Hematopoietic multipotent progenitor cell treated with erythropoietin and hydrocortisone succinate and interleukin-3 and kit ligand, for 8 days (in vitro differentiated cells): ENCODE results near the gene SH3GLB2.
"Not testable (repeated sequence)": the region's sequence is repeated elsewhere in the genome, so short reads cannot be mapped to it uniquely, and the experiment has no call there.

ENCODE experiments used
- DNase-seq: peaks from one replicate; pipeline ENCODE4 v3.0.0-alpha.2; 2015

Gene SH3GLB2

DNA sequence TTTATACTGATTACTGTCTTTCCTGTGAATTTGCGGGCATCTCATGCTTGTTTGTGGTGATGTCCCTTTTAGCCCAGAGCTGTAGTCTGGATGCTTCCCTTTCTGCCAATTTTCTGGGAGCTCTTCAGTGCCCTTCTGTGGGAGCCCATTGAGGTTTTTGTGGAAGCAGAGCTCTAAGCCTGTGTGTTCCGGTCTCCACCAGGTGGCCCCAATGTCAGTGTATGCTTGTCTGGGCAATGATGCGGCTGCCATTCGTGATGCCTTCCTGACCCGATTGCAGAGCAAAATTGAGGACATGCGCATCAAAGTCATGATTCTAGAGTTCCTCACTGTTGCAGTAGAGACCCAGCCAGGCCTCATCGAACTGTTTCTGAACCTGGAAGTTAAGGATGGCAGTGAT lies 35.1 kb downstream of the SH3GLB2 start:
- peak; percentile 31 for DNase-seq

DNA sequence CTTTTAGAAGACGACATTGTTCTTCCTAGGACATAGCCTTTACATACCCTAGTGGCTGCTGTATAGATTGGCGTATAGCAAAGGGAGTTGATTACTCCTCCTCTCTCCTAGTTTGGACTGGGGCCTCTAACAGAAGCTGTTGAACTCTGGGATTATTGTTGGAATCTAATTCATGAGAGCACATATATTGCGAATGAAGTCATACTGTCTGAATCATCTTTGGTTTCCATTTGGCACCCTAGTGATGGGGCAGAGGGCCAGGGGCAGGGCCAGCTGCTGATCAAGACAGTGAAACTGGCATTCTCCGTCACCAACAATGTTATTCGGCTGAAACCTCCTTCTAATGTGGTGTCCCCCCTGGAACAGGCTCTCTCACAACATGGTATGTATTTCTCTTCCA lies 40.3 kb downstream of the SH3GLB2 start:
- no peak for DNase-seq

DNA sequence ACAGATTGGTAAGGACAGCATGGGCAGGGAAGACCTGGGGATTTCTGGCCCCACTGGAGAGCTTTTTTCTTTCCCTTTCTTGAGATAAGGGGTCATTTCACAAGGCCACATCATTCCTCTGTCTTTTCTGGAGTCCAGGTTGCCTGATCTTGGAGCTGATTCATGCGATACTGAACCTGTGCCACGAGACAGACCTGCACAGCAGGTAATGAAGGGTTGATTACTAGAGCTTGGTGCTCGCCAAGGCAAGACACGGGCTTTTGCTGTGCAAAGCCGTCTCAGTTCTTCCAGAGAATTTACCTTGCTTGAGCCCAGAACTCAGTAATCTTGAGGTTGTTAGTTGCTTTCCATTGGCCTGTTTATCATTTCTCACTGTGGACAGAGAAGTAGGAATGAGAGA lies 41.5 kb downstream of the SH3GLB2 start:
- no peak for DNase-seq

- no peak for DNase-seq
These were observed 44.6 kb downstream of the SH3GLB2 start for GRCh38 chr9:128983536-128983935.

DNA sequence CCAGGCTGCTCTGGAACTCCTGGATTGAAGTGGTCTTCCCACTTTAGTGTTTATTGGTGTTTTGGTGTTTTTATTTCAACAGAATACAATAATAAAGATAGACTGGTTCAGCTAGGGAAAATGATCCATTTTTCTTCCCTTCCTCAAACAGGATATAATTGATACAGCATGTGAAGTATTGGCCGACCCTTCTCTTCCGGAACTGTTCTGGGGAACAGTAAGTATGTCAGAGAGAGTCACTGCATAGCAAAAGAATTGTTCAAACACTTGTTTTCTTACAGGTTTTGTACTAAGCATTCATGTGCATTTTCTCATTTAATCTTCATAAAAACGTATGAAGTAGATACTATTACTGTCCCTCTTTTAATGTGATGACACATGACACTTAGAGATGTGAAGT lies 49.0 kb downstream of the SH3GLB2 start:
- no peak for DNase-seq

DNA sequence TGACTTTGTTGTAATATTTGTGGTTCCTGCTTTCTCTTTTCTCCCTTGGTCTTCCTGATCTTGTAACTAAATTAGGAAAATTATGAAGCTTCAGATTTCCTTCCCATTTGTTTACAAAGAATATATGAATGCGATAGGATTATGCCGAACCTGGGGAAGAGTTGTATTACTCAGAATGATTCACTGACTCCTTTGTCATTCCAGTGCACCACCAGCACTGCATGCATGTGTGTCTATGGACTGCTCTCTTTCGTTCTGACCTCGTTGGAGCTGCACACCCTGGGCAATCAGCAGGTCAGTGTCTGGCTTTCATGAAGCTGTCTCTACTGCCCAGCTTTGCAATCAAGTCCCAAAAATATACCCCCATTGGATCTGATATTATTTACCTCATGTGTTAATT lies 55.2 kb downstream of the SH3GLB2 start:
- DNase-seq, result no peak

DNA sequence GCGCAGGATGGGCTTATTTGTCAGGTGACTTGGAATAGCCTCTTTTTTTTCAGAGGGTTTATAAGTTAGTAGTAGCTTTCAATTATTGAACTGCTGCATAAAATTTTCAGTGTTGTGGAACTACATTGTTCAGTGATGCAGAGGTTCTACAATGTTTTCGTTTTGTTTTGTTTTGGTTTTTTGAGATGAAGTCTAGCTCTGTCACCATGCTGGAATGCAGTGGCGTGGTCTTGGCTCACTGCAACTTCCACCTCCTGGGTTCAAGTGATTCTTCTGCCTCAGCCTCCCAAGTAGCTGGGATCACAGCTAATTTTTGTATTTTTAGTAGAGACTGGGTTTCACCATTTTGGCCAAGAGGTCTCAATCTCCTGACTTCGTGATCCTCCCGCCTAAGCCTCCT lies 58.6 kb downstream of the SH3GLB2 start:
- DNase-seq, result no peak

DNA sequence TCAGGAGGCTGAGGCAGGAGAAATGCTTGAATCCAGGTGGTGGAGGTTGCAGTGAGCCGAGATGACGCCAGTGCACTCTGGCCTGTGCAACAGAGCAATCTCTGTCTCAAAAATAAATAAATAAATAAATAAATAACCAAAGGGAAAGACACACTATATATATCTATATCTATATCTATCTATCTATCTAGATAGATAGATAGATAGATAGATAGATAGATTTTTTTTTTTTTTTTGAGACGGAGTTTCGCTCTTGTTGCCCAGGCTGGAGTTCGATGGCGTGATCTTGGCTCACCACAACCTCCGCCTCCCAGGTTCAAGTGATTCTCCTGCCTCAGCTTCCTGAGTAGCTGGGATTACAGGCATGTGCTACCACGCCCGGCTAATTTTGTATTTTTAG lies 66.7 kb downstream of the SH3GLB2 start:
- DNase-seq, result not testable (repeated sequence)
